HG03039 (cell line): ENCODE data around the gene ACTL10.
"Not testable (repeated sequence)": the region's sequence is repeated elsewhere in the genome, so short reads cannot be mapped to it uniquely, and the experiment has no call there.

Experiments used
- ATAC-seq: cut with Tn5 transposase; IDR thresholded peaks from one replicate; pipeline ENCODE4 v1.9.1; 2021; ENCODE audit warnings: mild to moderate bottlenecking, moderate library complexity; ENCODE audit not compliant: unreplicated experiment

Gene ACTL10

GRCh38 chr20:33693741-33694638 is 27.2 kb downstream of the ACTL10 start:
- ATAC-seq, result no peak

DNA sequence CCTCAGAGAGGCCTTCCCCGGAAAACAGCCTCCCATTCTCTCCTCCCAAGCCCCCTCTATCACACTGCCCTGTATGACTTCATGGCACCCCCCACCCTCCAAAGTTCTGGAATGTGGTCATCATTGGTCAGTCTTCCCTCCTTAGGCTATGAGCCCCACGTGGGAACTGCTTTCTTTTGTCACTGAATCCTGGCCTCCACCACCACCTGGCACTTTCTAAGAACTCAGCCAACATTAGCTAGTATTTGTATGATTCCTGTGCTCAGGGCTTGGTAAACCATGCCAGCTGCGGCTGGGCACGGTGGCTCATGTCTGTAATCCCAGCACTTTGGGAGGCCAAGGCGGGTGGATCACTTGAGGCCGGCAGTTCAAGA is 27.9 kb downstream of the ACTL10 start:
- ATAC-seq, result no peak

GRCh38 chr20:33696448-33696847 is 29.7 kb downstream of the ACTL10 start:
- ATAC-seq, result no peak

DNA sequence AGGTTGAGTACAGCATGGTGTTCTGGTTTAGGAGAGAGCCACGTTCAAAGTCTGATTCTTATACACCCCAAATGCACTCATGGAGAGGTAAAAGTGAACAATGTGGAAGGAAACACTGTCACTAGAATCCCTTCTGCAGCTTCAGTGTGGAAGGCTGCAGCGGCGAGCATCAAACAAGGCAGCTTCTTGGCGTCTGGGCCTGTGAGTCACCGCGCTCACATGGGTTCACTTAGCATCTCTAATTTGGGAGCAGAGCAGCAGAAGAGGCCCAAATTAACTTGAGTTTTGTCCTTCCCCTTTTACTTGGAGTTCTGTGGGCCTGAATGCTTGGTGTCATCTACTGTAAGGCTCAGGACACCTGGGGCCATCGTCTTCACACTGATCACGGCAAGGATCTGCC is 30.4 kb downstream of the ACTL10 start:
- no peak for ATAC-seq

DNA sequence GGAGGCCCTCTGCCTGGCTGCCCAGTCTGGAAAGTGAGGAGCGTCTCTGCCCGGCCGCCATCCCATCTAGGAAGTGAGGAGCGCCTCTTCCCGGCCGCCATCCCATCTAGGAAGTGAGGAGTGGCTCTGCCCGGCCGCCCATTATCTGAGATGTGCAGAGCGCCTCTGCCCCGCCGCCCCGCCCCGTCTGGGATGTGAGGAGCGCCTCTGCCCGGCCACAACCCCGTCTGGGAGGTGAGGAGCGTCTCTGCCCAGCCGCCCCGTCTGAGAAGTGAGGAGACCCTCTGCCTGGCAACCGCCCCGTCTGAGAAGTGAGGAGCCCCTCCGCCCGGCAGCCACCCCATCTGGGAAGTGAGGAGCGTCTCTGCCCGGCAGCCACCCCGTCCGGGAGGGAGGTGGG is 32.2 kb downstream of the ACTL10 start:
- not testable (repeated sequence) for ATAC-seq

GRCh38 chr20:33700696-33701441 is 34.1 kb downstream of the ACTL10 start:
- ATAC-seq, result not testable (repeated sequence)

- no peak for ATAC-seq
Observed at GRCh38 chr20:33701629-33702450, 35.1 kb downstream of the ACTL10 start.

GRCh38 chr20:33702861-33703260 is 36.1 kb downstream of the ACTL10 start:
- ATAC-seq, result no peak

GRCh38 chr20:33703498-33704137 is 36.9 kb downstream of the ACTL10 start:
- ATAC-seq, result no peak

DNA sequence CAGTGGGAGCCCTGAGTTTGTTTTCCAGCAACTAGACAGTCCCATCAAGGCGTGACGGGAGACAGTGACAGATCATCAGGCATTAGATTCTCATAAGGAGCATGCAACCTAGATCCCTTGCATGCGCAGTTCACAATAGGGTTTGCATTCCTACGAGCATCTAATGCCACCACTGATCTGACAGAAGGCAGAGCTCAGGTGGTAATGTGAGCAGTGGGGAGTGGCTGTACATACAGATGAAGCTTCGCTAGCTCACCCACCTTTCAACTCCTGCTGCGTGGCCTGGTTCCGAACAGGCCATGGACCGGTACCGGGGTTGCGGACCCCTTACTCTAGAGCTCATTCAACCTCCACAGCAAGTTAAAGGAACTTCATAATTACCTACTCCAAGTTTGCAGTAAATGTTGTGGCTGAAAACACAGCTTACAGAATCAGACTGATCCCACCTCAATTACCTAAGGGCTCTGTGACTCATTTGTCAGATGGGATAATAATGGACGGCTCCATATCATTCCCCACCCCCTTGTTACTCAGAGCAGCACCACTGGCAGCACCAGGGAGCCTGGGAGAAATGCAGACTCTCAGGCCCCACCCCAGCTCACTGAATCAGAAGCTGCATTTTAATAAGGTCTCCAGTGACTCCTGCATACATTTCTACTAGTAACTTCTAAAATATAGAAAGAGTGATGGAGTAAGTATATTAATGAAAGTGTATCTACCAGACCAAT is 37.6 kb downstream of the ACTL10 start:
- ATAC-seq, result no peak

DNA sequence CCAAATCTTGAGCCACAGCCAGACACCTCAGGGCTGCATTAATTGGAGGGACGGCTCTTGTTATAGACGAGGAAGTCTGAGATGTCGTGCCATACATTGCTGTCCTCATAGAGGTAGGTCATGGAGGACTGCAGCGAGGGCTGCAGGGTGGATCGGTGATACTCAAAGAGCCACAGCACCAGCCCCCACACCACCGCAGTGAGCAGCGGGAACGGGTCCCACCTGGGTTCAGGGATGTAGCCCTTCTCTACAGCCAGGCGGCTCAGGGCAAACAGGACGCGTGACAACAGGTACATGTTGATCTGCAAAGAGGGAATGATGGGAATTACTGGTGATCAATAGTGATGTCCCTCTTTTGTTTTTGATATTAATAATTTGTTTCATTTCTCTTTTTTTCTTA is 40.9 kb downstream of the ACTL10 start:
- ATAC-seq, result no peak

DNA sequence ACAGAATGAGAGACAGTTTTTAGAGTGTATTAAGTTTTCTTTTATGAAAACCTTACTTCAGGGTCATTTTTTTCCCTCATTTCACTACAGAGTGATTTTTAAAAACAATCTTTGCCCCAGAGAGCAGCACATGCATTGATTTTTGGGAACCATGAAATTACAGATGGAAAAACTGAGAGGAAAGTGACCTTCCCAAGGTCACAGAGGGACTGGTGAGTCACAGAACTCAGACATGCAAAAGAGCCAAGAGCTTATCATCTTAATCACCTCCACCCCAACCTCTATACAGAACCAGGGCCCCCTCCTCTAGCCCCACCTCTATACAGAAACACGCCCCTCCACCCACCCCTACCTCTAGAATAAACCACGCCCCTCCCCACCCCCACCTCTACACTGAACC is 42.7 kb downstream of the ACTL10 start:
- ATAC-seq, result no peak

DNA sequence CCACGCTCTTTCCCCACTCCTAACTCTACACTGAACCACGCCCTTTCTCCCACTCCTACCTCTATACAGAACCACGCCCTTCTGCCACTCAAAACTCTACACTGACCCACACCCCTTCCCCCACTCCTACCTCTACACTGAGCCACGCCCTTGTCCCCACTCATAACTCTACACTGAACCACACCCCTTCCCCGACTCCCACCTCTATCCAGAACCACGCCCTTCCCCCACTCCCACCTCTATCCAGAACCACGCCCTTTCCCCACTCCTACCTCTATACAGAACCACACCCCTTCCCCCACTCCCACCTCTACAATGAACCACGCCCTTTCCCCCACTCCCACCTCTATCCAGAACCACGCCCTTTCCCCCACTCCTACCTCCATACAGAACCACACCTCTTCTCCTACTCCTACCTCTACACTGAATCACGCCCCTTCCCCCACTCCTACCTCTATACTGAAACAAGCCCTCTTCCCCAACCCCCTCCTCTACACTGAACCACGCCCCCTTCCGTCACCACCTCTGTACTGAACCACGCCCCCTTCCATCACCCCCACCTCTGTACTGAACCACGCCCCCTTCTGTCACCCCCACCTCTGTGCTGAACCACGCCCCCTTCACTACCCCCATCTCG is 43.3 kb downstream of the ACTL10 start:
- no peak for ATAC-seq

DNA sequence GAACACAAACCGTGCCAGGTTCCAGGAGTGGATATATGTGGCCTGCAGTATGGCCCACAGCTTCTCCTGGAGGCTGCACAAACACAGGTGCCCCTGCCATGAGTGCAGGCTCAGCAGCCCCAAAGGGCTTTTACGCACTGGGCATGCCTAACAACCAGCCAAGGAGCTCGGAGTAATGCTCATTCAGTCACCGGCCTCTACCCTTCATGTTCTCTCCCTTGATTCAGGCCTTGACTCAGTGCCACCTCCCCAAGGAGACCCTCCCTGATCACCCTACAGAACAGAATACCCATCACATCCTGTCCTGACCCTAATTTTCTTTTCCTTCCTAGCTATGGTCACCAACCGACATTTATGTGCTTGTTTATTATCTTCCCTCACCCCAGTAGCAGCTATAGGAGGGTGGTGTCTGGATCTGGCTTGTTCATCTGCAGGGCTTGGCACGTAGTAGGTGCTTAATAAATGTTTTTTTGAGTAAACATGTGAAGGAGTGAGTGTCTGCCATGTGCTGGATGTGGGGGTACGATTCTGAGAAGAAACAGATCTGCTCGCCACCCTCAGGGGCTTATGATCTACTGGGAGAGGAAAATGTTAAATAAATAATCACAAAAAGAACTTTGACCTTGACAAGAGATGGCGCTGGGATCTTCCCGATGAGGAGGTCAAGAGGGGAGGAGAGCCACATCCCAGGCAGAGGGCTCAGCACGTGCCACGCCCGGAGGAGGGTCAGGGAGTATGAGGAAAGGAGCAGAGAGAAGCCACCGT is 44.1 kb downstream of the ACTL10 start:
- no peak for ATAC-seq

GRCh38 chr20:33711446-33711738 is 44.6 kb downstream of the ACTL10 start:
- no peak for ATAC-seq

DNA sequence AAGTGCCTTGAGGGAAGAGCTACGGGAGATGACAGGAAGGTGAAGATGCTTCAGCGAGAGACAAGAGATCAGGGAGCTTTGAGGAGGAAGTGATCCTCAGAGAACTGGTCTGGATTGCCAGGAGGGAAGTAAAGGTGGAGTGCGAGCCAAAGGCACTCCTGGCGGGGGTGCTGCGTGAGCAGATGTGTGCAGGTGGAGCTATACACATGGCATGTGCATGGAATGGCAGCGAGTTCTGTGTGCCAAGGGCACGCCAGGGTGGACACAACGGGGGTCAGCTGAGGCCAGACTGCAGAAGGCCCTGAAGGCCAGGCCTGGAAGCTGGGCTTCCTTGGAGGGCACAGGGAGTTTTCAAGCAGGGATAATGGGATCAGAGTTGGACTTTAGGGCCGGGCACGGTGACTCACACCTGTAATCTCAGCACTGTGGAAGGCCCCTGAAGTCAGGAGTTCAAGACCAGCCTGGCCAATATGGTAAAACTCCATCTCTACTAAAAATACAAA is 47.2 kb downstream of the ACTL10 start:
- ATAC-seq, result no peak

DNA sequence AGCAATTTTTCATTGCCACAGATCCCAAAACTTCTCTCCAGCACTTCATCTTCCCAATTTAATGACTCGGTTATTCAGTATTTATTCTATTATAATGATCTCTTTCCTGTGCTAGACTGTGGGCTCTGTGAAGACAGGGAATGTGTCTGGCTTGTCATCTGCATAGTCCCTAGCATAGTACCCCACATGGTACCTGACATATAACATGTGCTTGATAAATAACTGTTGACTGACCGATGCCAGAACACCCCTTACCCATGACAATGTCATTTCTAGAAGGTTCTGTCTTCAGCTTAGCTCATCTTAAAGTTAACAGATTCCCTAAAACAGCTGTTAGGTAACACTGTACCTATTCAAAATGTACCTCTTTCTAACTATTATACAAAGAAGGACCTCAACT is 49.8 kb downstream of the ACTL10 start:
- no peak for ATAC-seq
